Measurements from ENCODE around the gene MYO1B.

The MYO1B gene

GRCh38 chr2:191319186-191319585 is 74.0 kb downstream of the MYO1B start:
- DNase-seq (ENCODE audit: extremely low read depth in 1 of 2, low read depth in 1 of 2): no peak

DNA sequence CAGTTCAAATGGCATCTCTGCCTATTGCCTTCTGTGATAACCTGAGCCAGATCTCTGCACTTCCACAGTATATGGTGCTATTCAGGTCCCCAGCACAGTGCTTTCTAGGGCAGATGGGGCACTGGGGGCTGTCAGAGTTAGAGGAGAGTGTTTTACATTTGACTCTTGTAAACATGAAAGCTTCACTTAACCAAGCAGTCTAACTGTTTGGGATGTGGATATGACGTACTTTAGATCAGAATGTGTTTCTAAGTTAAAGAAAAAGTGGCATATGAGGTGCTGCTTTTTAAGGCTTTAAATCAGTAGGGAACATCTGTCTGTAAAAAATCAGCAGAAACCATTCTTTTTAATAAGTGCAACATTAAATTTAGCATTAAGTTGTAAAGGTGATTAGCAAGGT is 75.7 kb downstream of the MYO1B start:
- no peak for DNase-seq (ENCODE audit: extremely low read depth in 1 of 2, low read depth in 1 of 2)

DNA sequence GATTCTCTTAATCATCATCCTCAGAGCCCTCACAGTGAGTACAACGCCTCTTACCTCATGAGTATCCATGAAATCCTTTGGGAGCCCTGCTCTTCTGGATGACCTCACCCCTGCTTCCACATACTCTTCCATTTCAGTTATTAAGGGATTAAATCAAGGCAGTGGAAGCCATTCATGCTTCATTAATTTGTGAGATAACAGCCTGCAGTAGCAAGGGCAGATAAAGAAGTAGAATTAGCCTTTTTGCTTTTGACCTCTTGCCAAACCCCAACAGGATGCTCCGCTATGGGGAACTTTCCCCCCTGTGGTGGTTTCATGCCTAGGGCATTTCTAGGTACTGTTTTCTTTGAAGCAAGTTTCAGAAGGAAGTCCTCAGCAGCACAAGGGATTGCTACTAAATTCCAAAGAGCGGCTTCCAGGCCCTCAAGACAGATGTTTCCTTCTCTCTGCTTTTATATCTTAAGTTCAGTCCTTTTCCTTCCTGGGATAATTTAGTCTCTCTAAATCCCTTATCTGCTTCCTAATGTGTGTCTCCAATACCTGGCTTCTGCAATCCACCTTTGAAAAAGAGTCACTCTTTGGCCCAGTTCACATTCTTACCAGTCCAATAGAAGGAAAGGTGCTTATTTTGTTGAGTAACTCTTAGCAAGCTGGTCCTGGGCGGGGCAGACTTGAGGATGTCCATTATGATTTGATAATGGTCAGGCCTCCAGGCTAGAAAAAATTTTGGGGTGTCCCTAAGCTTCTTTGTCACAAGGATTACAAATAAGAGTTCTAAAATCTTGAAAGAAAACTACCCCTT is 76.9 kb downstream of the MYO1B start:
- DNase-seq (ENCODE audit: extremely low read depth in 1 of 2, low read depth in 1 of 2): no peak

GRCh38 chr2:191322828-191323506 is 77.8 kb downstream of the MYO1B start:
- no peak for DNase-seq (ENCODE audit: extremely low read depth in 1 of 2, low read depth in 1 of 2)

- no peak for DNase-seq (ENCODE audit: extremely low read depth in 1 of 2, low read depth in 1 of 2)
These were observed 80.6 kb downstream of the MYO1B start for GRCh38 chr2:191325651-191326365.

DNA sequence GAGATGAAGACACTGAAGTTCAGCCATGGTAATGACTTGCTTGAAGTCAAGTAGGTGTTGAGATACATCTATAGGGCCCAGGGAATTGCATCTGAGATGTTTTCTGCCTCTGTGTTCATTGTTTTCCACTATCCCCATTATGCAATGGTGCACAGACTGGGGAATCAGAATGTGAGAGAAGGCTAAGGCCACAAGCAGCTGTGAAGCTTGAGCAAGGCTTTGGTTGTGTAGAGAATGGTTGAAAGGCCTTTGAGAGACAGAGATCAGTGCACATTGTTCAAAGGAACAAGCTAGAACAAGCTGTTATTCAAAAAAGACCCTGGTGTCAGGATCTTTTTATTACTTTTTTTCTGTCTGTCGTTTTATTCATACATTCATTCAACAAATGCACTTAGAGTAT is 82.3 kb downstream of the MYO1B start:
- DNase-seq (ENCODE audit: extremely low read depth in 1 of 2, low read depth in 1 of 2): no peak

GRCh38 chr2:191328150-191328809 is 83.1 kb downstream of the MYO1B start:
- no peak for DNase-seq (ENCODE audit: extremely low read depth in 1 of 2, low read depth in 1 of 2)

- DNase-seq (ENCODE audit: extremely low read depth in 1 of 2, low read depth in 1 of 2): no peak
These were observed 84.6 kb downstream of the MYO1B start for GRCh38 chr2:191329841-191330240.

DNA sequence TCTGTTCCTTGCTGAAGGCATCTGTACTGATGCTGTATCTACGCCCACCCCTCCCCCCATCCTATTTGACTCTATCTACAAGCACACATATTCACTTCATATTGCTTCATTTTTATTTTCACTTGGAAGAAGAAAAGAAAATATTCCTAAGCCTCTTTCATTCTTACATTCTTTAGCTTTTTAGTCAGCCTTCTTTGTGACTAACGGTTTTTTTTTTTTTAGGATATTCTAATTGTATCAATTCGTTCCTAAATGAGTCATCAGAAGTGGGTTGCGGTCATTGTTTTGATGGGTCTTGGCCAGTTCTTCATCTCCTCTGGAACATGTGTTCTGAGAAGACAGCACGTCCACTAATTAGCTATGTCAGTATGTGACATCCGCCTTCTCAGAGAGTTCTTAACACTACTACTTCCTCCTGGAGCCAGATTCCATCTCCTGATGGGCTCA is 88.7 kb downstream of the MYO1B start:
- DNase-seq (ENCODE audit: extremely low read depth in 1 of 2, low read depth in 1 of 2): no peak

- DNase-seq (ENCODE audit: extremely low read depth in 1 of 2, low read depth in 1 of 2): no peak
These were observed 90.8 kb downstream of the MYO1B start for GRCh38 chr2:191335875-191336464.

- DNase-seq (ENCODE audit: extremely low read depth in 1 of 2, low read depth in 1 of 2): no peak
These were observed 96.2 kb downstream of the MYO1B start for GRCh38 chr2:191341436-191341835.

- no peak for DNase-seq (ENCODE audit: extremely low read depth in 1 of 2, low read depth in 1 of 2)
These were observed 98.7 kb downstream of the MYO1B start for GRCh38 chr2:191343796-191344338.

DNA sequence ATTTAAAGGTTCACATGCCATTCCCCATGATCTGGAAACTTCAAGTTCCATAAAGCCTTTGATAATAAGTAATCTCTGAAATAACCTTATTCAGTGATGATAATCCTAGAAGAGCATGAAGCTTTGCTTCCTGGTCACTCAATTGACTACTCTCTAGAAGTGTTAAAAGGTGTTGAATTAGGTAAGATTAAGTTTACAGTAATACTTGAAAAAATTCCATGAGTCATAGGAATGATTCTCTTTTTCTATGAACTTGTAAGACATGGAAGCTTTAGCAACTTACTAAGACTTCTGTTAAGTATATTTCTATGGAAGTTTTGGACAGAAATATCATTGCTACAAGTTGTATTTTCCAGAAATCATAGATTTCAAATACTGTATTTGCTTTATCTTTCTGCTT is 100.6 kb downstream of the MYO1B start:
- DNase-seq (ENCODE audit: extremely low read depth in 1 of 2, low read depth in 1 of 2): no peak

DNA sequence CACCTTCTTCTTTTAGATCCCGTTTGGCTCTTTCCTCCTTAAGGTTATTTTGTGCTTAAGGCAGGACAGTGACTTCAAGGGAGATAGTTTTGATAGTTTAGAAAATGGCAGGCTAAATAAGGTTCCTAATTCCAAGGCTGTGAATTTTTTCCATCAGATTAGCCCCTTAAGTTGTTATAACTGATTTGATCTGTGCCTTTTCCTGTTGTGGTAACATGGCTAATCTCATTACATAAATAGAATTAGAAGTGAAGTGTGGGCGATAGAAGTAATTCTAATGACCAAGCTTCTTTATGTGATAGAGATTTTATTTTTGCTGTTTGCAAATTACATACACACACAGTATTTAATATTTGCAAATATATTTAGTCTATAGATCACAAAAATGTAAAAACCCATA is 102.0 kb downstream of the MYO1B start:
- no peak for DNase-seq (ENCODE audit: extremely low read depth in 1 of 2, low read depth in 1 of 2)

DNA sequence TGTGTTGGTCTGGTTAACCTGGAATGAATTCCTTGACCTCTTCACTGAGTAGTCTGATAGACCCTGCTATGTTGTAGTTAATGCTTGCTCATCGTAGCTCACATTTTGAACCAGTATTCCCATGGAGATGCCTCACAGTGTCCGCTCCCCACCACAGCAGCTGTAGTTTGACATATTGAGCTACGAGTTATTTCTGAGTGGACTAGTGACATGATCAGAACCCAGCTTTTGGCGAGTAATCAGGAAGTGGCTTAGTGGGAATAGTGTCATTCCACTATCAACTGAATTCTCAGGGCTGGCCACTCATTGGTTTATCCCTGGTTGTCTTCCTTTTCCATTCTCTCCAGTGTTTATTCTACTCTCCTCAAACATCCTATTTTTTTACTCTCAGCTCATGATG is 102.7 kb downstream of the MYO1B start:
- DNase-seq (ENCODE audit: extremely low read depth in 1 of 2, low read depth in 1 of 2): no peak

- no peak for DNase-seq (ENCODE audit: extremely low read depth in 1 of 2, low read depth in 1 of 2)
These were observed 104.8 kb downstream of the MYO1B start for GRCh38 chr2:191349990-191350389.

GRCh38 chr2:191350826-191351225 is 105.6 kb downstream of the MYO1B start:
- DNase-seq (ENCODE audit: extremely low read depth in 1 of 2, low read depth in 1 of 2): no peak

GRCh38 chr2:191351298-191351697 is 106.1 kb downstream of the MYO1B start:
- no peak for DNase-seq (ENCODE audit: extremely low read depth in 1 of 2, low read depth in 1 of 2)

DNA sequence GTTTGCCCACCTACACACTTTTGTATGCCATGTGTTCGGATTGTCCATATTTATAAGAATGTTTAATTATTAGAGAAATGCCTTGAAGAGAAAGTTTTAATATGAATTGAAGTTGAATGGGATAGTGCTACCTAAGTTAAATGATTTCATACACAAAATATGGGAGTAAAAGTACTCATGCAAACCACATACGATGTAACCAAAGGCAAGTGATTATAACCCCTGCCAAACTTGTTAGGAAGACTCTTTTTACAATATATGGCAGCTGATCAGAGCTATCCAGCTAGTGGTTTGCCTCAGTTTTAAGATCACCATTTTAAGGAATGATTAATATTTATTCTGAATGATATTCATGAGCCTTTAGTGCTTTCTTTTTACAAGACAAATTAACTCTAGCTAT is 106.7 kb downstream of the MYO1B start:
- DNase-seq (ENCODE audit: extremely low read depth in 1 of 2, low read depth in 1 of 2): no peak

DNA sequence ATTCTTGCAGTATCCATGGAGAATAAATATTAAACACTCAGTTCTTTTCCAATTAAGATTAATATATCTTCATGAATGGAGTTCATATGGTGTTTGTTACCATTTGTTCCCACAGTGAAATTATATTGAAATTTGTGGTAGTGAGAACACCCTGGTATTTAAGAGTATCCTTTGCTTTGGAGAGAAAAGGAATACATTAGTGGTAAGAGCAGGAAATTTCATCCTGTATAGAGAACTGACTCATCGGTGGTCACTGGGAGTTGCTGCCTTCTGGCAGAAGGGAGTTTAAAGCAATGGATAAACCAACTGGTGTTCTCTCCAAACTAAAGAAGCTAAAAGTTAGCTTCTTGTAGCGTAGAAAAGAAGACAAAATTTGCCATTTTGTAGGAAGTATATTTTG is 107.3 kb downstream of the MYO1B start:
- DNase-seq (ENCODE audit: extremely low read depth in 1 of 2, low read depth in 1 of 2): no peak
